Measurements from ENCODE around the gene PDE4D.

PDE4D gene

DNA sequence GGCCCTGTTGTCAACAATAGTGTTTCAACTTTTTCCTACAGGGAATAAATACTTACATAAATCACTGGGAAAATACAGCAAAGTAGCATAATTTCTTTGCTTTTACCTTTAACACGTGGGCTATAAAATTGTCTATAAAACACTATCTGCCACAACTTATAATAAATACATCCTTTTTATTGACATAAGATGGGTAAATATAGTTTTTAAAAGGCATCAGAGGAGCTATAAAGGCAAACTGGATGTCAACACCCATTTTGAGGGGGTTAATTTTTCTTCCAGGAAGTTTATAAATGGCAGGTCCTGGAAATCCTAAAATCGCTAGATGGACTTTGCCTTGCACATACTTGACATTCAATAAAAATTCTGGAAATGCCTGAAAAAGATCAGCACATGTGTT lies 358.0 kb downstream of the PDE4D start:
- intact Hi-C loops (cut with DNase I; ENCODE audit: low total_unique reads), result no loop called here
- no peak for DNase-seq
- no peak overlapping the region for H3K4me3 ChIP-seq
- H3K27me3 ChIP-seq, result no peaks in the 10 kb centered on the region
- H3K9me3 ChIP-seq, result no peaks in the 10 kb centered on the region
- H3K36me3 ChIP-seq, result no peaks in the 10 kb centered on the region
- peaks cover 0 to 8% (median 4%) of the 10 kb centered on the region in 4 donors for H3K4me1 ChIP-seq
- no peak overlapping the region for H3K27ac ChIP-seq
- TF ChIP-seq, protein P1, sequence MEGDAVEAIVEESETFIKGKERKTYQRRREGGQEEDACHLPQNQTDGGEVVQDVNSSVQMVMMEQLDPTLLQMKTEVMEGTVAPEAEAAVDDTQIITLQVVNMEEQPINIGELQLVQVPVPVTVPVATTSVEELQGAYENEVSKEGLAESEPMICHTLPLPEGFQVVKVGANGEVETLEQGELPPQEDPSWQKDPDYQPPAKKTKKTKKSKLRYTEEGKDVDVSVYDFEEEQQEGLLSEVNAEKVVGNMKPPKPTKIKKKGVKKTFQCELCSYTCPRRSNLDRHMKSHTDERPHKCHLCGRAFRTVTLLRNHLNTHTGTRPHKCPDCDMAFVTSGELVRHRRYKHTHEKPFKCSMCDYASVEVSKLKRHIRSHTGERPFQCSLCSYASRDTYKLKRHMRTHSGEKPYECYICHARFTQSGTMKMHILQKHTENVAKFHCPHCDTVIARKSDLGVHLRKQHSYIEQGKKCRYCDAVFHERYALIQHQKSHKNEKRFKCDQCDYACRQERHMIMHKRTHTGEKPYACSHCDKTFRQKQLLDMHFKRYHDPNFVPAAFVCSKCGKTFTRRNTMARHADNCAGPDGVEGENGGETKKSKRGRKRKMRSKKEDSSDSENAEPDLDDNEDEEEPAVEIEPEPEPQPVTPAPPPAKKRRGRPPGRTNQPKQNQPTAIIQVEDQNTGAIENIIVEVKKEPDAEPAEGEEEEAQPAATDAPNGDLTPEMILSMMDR (IDR thresholded peaks at IDR 0.05), result no peak

DNA sequence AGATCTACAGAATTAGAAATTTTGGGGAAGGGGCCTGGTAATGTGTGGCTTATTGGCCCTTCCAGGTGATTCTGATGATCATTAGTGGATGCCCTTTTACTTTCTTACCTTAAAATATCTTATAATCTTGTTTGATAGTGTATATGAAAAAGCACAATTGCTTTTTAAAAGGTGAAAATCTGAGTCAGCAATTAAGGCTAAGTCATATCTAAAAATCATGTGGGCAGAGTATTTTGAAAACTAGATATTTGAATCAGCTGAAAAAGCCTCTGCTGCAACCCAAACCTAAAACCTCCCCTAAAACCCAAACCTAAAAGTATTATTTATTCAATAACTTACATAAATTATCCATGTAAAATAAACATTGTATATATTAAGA lies 359.8 kb downstream of the PDE4D start:
- H3K27ac ChIP-seq, result no peak overlapping the region
- no peaks in the 10 kb centered on the region for H3K27me3 ChIP-seq
- TF ChIP-seq, protein P1 (IDR thresholded peaks at IDR 0.05), result no peak
- H3K36me3 ChIP-seq, result no peaks in the 10 kb centered on the region
- intact Hi-C loops (cut with DNase I; ENCODE audit: low total_unique reads), result no loop called here
- no peak overlapping the region for H3K4me3 ChIP-seq
- no peaks in the 10 kb centered on the region for H3K9me3 ChIP-seq
- DNase-seq, result no peak
- H3K4me1 ChIP-seq, result no peaks in the 10 kb centered on the region

DNA sequence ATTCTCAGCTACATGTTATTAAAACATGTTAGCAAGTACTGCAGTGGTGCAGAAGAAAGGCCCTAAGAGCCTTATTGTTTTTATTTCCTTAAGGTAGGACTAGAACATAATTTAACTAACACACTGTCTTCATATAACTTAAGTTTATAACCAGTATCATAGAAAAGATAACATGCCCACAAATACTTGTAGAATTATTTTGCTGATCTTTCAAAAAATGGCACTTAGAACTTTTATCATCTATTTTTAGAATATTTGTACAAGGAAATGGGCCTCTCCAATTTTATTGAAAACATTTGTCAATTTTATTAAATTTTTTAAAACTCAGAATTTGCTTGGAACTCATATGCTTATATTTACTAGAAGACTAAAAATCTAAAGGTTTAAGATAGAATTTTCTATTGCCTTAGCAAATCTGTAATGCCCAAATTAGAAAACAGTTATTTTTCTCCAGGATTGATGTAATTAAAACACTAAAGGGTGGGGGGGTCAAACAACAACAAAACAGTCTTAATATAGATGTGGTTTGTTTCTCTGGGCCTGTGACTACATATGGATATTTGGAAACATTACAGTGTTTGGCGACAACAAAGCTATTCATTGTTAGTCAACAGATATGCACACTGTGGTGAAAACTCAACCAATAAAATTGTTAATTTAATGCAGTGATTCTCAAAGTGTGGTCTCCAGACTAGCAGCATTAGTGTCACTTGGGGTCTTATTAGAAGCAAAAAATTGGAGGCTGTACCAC lies 360.4 kb downstream of the PDE4D start:
- no peak for DNase-seq
- H3K27ac ChIP-seq, result no peak overlapping the region

DNA sequence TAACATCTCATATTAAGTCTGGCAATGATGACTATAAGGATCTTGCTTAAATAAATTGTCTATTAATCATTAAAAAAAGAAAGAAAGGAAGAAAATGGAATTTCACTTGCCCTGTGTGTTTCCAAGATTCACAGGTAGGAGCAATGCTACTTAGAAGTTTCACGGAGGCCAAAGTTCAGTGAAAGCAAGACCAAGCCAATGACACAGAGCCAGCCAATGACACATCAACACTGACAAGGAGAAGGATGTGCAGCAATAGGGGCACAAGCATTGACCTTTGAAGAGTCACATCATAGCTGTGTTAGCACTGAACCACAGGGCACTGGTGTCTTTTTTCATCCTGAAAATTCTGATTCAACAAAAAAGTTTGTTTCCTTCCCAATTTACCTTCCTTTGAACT lies 364.3 kb downstream of the PDE4D start:
- TF ChIP-seq, protein P1 (IDR thresholded peaks at IDR 0.05), result no peak

More for the DNA sequence above, 360.4 kb downstream of the PDE4D start:
- H3K4me1 ChIP-seq, result no peaks in the 10 kb centered on the region
- H3K36me3 ChIP-seq, result no peaks in the 10 kb centered on the region
- no peaks in the 10 kb centered on the region for H3K9me3 ChIP-seq
- H3K27me3 ChIP-seq, result no peaks in the 10 kb centered on the region
- intact Hi-C loops (cut with DNase I; ENCODE audit: low total_unique reads), result no loop called here
- no peak overlapping the region for H3K4me3 ChIP-seq
- TF ChIP-seq, protein P1 (IDR thresholded peaks at IDR 0.05), result no peak

DNA sequence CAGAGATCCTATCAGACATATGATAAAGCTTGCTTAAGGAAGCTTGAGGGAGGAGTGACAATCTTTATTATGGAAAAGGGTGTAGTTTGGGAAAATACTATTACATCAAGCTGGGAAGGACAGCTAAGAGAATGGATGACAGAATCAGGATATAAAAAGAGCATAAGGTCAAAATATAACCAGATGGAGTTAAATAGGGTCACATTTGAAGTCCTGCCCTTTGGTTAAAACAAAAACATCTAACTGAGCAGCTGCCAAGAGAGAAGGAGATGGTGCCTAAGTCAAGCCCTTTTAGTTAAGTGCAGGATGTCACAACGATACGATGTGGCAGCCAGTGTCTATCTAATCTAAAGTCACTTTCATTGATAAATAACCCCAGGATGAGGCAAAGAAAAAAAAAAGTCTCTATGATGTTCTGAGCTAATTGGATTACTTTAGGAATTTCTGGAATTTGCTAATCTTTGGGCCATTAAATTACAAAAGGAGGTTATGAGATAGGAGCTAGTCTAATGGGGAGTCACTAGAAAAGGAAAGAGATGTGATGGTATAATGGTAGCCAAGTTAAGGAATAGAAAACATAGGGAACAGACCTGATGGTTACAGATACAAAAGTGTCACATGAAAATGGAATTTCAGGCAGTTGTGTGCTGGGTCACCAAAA lies 365.2 kb downstream of the PDE4D start:
- no peaks in the 10 kb centered on the region for H3K27me3 ChIP-seq
- intact Hi-C loops (cut with DNase I; ENCODE audit: low total_unique reads), result loop anchor here (10.0 kb wide), 1 partner anchor 136 kb away; no protein-coding TSS in a partner anchor
- no peak for DNase-seq

More for the DNA sequence above, 364.3 kb downstream of the PDE4D start:
- Histone ChIP-seq H3K27me3 (no peaks in the 10 kb centered on the region), H3K4me3 (no peak overlapping the region), H3K36me3 (no peaks in the 10 kb centered on the region), H3K27ac (no peak overlapping the region), H3K9me3 (no peaks in the 10 kb centered on the region), H3K4me1 (no peaks in the 10 kb centered on the region)
- no peak for DNase-seq
- intact Hi-C loops (cut with DNase I; ENCODE audit: low total_unique reads), result loop anchor here (10.0 kb wide), 1 partner anchor 136 kb away; no protein-coding TSS in a partner anchor

More for the DNA sequence above, 365.2 kb downstream of the PDE4D start:
- H3K36me3 ChIP-seq, result no peaks in the 10 kb centered on the region
- TF ChIP-seq, protein P1 (IDR thresholded peaks at IDR 0.05), result no peak
- H3K9me3 ChIP-seq, result no peaks in the 10 kb centered on the region
- no peaks in the 10 kb centered on the region for H3K4me1 ChIP-seq
- H3K4me3 ChIP-seq, result no peak overlapping the region
- H3K27ac ChIP-seq, result no peak overlapping the region

All from tibial artery (tissue), 4 donors.